ENCODE results near the gene RYR2.

- TF ChIP-seq CTCF (IDR thresholded peaks at IDR 0.05) = no peak
- TF ChIP-seq POLR2A (IDR thresholded peaks at IDR 0.05) = no peak
Measured at GRCh38 chr1:237580726-237581125, 538.7 kb downstream of the RYR2 start.
